Chondrocyte (in vitro differentiated cells): Measurements from ENCODE around the gene CUL1. TPM values are rescaled to one million over a fixed set of nuclear protein-coding genes. Genes with fewer than 3 reads are reported as not detected.

ENCODE experiments used
- DNase-seq: peaks from one replicate; pipeline ENCODE4 v3.0.0; 2021; ENCODE audit warnings: mixed read lengths, low spot score
- H3K27ac Mint-ChIP-seq: one replicate; pipeline ENCODE4 v1.8.0; 2021; ENCODE audit warnings: mild to moderate bottlenecking, moderate library complexity, mixed read lengths; ENCODE audit not compliant: unreplicated experiment
- H3K27me3 Mint-ChIP-seq: 2 replicates; pipeline ENCODE4 v1.8.0; 2021; ENCODE audit warnings: low read depth, mixed read lengths
- H3K36me3 Mint-ChIP-seq: 2 replicates; pipeline ENCODE4 v1.8.0; 2021; ENCODE audit warnings: low read depth, mixed read lengths
- H3K4me1 Mint-ChIP-seq: 2 replicates; pipeline ENCODE4 v1.8.0; 2021; ENCODE audit warnings: low read depth, mild to moderate bottlenecking, mixed read lengths
- H3K4me3 Mint-ChIP-seq: one replicate; pipeline ENCODE4 v1.8.0; 2021; ENCODE audit warnings: mild to moderate bottlenecking, moderate library complexity, mixed read lengths; ENCODE audit not compliant: unreplicated experiment
- H3K9me3 Mint-ChIP-seq: 2 replicates; pipeline ENCODE4 v1.8.0; 2021; ENCODE audit warnings: low read depth, mixed read lengths
- CTCF ChIP-seq: fragments of 200-600 bp; sonication (generic); IDR thresholded peaks from 2 replicates; pipeline ENCODE4 v1.5.0; 2021; ENCODE audit warnings: antibody characterized with exemption, mild to moderate bottlenecking, moderate library complexity
- total RNA-seq: library from RNA; stranded (reverse); gene quantifications from 3 replicates; pipeline ENCODE4 v1.2.1, GENCODE V29; 2021

Gene CUL1
- total RNA-seq, 1 donor from 2014 or later = 41.1 TPM

- DNase-seq = no peak
- no peak overlapping the region for H3K27ac Mint-ChIP-seq
- H3K4me3 Mint-ChIP-seq = no peak overlapping the region
- H3K36me3 Mint-ChIP-seq = peaks cover 51% of the 10 kb centered on the region
- TF ChIP-seq CTCF = no peak
- H3K27me3 Mint-ChIP-seq = no peaks in the 10 kb centered on the region
- H3K4me1 Mint-ChIP-seq = no peaks in the 10 kb centered on the region
- H3K9me3 Mint-ChIP-seq = peaks cover 9% of the 10 kb centered on the region
Observed at GRCh38 chr7:148790131-148790726, 91.5 kb downstream of the CUL1 start.

GRCh38 chr7:148790850-148791249, 92.1 kb downstream of the CUL1 start:
- Mint-ChIP-seq H3K4me1 (no peaks in the 10 kb centered on the region), H3K27me3 (no peaks in the 10 kb centered on the region), H3K27ac (no peak overlapping the region), H3K4me3 (no peak overlapping the region), H3K36me3 (peaks cover 52% of the 10 kb centered on the region), H3K9me3 (peaks cover 9% of the 10 kb centered on the region)
- DNase-seq = no peak
- TF ChIP-seq CTCF = no peak

- Mint-ChIP-seq H3K4me3 (no peak overlapping the region), H3K4me1 (no peaks in the 10 kb centered on the region), H3K27me3 (no peaks in the 10 kb centered on the region), H3K27ac (no peak overlapping the region), H3K36me3 (peaks cover 57% of the 10 kb centered on the region), H3K9me3 (peaks cover 9% of the 10 kb centered on the region)
- TF ChIP-seq CTCF = no peak
- no peak for DNase-seq
Observed at GRCh38 chr7:148791546-148791945, 92.8 kb downstream of the CUL1 start.

GRCh38 chr7:148793590-148793989, 94.9 kb downstream of the CUL1 start:
- no peaks in the 10 kb centered on the region for H3K27me3 Mint-ChIP-seq
- no peaks in the 10 kb centered on the region for H3K4me1 Mint-ChIP-seq
- H3K27ac Mint-ChIP-seq = no peak overlapping the region
- TF ChIP-seq CTCF = no peak
- peaks cover 9% of the 10 kb centered on the region for H3K9me3 Mint-ChIP-seq
- no peak for DNase-seq
- peaks cover 48% of the 10 kb centered on the region for H3K36me3 Mint-ChIP-seq
- no peak overlapping the region for H3K4me3 Mint-ChIP-seq

GRCh38 chr7:148794476-148794875, 95.8 kb downstream of the CUL1 start:
- Mint-ChIP-seq H3K4me3 (no peak overlapping the region), H3K27me3 (no peaks in the 10 kb centered on the region), H3K4me1 (no peaks in the 10 kb centered on the region), H3K27ac (no peak overlapping the region), H3K36me3 (peaks cover 49% of the 10 kb centered on the region), H3K9me3 (peaks cover 9% of the 10 kb centered on the region)
- DNase-seq = no peak
- no peak for TF ChIP-seq CTCF
